T-helper 2 cell treated with Interferon-gamma antibody and Interleukin-4, amounts not matched to agents 100 ng/mL and 5 ng/mL, for 36 hours (primary cell): ENCODE measurements around the gene SYTL3. TPM values are rescaled to one million over a fixed set of nuclear protein-coding genes. Genes with fewer than 3 reads are reported as not detected.

ENCODE experiments used
- intact Hi-C: fragments of 100-400 bp; cut with micrococcal nuclease; formaldehyde crosslinking; loops from one replicate; pipeline ENCODE4 v1.15.1; 2023
- total RNA-seq: library from RNA; stranded (reverse); gene quantifications from 2 replicates; pipeline ENCODE4 v1.2.3, GENCODE V29; 2022

Gene SYTL3
- total RNA-seq, 1 donor from 2014 or later: 39.4 TPM

- intact Hi-C loops: no loop called here
Measured at GRCh38 chr6:158770533-158771330, 120.9 kb downstream of the SYTL3 start.

GRCh38 chr6:158771399-158772152 is 121.7 kb downstream of the SYTL3 start:
- intact Hi-C loops: no loop called here

- intact Hi-C loops: no loop called here
Measured at GRCh38 chr6:158772172-158772571, 122.3 kb downstream of the SYTL3 start.

- intact Hi-C loops: no loop called here
Measured at GRCh38 chr6:158772851-158773371, 123.1 kb downstream of the SYTL3 start.

- intact Hi-C loops: no loop called here
Measured at GRCh38 chr6:158773581-158774449, 124.0 kb downstream of the SYTL3 start.

- intact Hi-C loops: no loop called here
Measured at GRCh38 chr6:158774717-158775449, 125.0 kb downstream of the SYTL3 start.

GRCh38 chr6:158775832-158776231 is 126.0 kb downstream of the SYTL3 start:
- intact Hi-C loops: no loop called here

- intact Hi-C loops: no loop called here
Measured at GRCh38 chr6:158776737-158777136, 126.9 kb downstream of the SYTL3 start.

GRCh38 chr6:158777510-158777909 is 127.7 kb downstream of the SYTL3 start:
- intact Hi-C loops: no loop called here

GRCh38 chr6:158778005-158778527 is 128.2 kb downstream of the SYTL3 start:
- intact Hi-C loops: no loop called here

GRCh38 chr6:158780246-158780884 is 130.5 kb downstream of the SYTL3 start:
- intact Hi-C loops: no loop called here

- intact Hi-C loops: no loop called here
Measured at GRCh38 chr6:158780988-158781691, 131.3 kb downstream of the SYTL3 start.

GRCh38 chr6:158781692-158782373 is 132.0 kb downstream of the SYTL3 start:
- intact Hi-C loops: no loop called here

- intact Hi-C loops: no loop called here
Measured at GRCh38 chr6:158782432-158783166, 132.7 kb downstream of the SYTL3 start.

- intact Hi-C loops: no loop called here
Measured at GRCh38 chr6:158783167-158783450, 133.3 kb downstream of the SYTL3 start.

GRCh38 chr6:158783851-158784250 is 134.0 kb downstream of the SYTL3 start:
- intact Hi-C loops: no loop called here

GRCh38 chr6:158784505-158784904 is 134.7 kb downstream of the SYTL3 start:
- intact Hi-C loops: no loop called here

- intact Hi-C loops: no loop called here
Measured at GRCh38 chr6:158785036-158785435, 135.2 kb downstream of the SYTL3 start.
